NCI-H2029 (cell line): ENCODE results near the gene OXGR1.
A peak's percentile ranks its signal among the peaks of the same experiment; 100 is the strongest.
"Not testable (repeated sequence)": the region's sequence is repeated elsewhere in the genome, so short reads cannot be mapped to it uniquely, and the experiment has no call there.

Experiments used
- DNase-seq: peaks from one replicate; lab custom pipeline; 2025; lab: John Stamatoyannopoulos, UW

Gene OXGR1

GRCh38 chr13:97005625-97006262 is 11.5 kb upstream of the OXGR1 start:
- DNase-seq = no peak

GRCh38 chr13:97004886-97005285 is 10.6 kb upstream of the OXGR1 start:
- DNase-seq = no peak

GRCh38 chr13:97004096-97004876 is 10.0 kb upstream of the OXGR1 start:
- DNase-seq = no peak

- DNase-seq = no peak
Observed at GRCh38 chr13:97003071-97003470, 8.8 kb upstream of the OXGR1 start.

- DNase-seq = no peak
Observed at GRCh38 chr13:97002581-97002980, 8.3 kb upstream of the OXGR1 start.

- no peak for DNase-seq
Observed at GRCh38 chr13:97001636-97002035, 7.4 kb upstream of the OXGR1 start.

GRCh38 chr13:97000295-97000925 is 6.1 kb upstream of the OXGR1 start:
- no peak for DNase-seq

- no peak for DNase-seq
Observed at GRCh38 chr13:96999091-96999490, 4.8 kb upstream of the OXGR1 start.

GRCh38 chr13:96998051-96998450 is 3.8 kb upstream of the OXGR1 start:
- DNase-seq = no peak

GRCh38 chr13:96996886-96997285 is 2.6 kb upstream of the OXGR1 start:
- DNase-seq = no peak

- no peak for DNase-seq
Observed at GRCh38 chr13:96996107-96996506, 1.8 kb upstream of the OXGR1 start.

- no peak for DNase-seq
Observed at GRCh38 chr13:96994858-96995243, 575 bp upstream of the OXGR1 start.

- no peak for DNase-seq
Observed at GRCh38 chr13:96993634-96994016, 651 bp downstream of the OXGR1 start.

GRCh38 chr13:96992633-96993032 is 1.6 kb downstream of the OXGR1 start:
- no peak for DNase-seq

- no peak for DNase-seq
Observed at GRCh38 chr13:96991072-96991471, 3.2 kb downstream of the OXGR1 start.

GRCh38 chr13:96988441-96988840 is 5.8 kb downstream of the OXGR1 start:
- no peak for DNase-seq

GRCh38 chr13:96984051-96984508 is 10.2 kb downstream of the OXGR1 start:
- DNase-seq = peak; percentile 64

GRCh38 chr13:96982672-96983071 is 11.6 kb downstream of the OXGR1 start:
- no peak for DNase-seq

GRCh38 chr13:96979861-96980260 is 14.4 kb downstream of the OXGR1 start:
- DNase-seq = not testable (repeated sequence)

GRCh38 chr13:96968027-96968426 is 26.2 kb downstream of the OXGR1 start:
- no peak for DNase-seq

GRCh38 chr13:96967248-96967745 is 27.0 kb downstream of the OXGR1 start:
- peak; percentile 2 for DNase-seq

GRCh38 chr13:96966415-96967102 is 27.7 kb downstream of the OXGR1 start:
- DNase-seq = no peak
